CD4-positive, alpha-beta T cell treated with Interleukin-6 for 4 hours (primary cell): ENCODE results near the gene ERO1B.
"Not testable (repeated sequence)": the region's sequence is repeated elsewhere in the genome, so short reads cannot be mapped to it uniquely, and the experiment has no call there.

Source experiments
- DNase-seq: peaks from one replicate; pipeline ENCODE4 v3.0.0-alpha.2; 2020; ENCODE audit warnings: mixed read lengths

ERO1B gene

DNA sequence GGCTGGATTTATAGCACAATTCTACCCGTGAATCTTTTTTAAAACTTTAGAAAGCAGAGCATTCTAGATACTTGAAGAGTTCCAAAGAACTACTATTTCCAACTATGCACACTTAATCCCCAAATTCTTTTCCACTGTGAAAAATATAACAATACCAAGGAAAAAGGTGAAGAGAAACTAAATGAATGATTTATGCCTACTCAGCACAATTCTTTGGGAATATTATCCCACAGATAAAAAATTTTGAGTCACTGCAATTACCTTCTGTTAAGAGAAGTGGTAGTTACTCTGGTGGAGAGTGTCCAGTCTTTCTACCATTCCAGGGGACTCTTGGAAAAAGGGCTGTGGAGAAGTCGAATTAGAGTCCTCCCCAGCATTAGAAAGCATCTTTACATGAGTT, 39.2 kb downstream of the ERO1B start:
- no peak for DNase-seq

DNA sequence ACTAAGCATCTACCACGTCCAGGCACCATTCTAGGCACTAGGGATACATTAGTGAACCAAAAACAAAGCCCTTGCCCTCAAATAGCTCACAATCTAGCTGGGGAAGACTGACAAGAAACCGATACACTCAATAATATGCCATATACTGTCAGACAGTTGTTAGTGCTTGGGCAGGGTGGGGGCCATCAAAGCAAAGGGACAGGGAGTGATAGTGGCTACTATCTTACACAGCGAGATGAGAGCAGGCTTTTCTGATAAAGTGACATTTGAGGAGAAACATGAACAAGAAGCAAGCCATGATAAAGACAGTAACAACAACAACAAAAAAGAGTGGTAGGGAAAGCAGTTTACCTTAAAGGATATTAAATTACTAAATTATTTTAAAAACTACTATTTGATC, 41.1 kb downstream of the ERO1B start:
- no peak for DNase-seq

DNA sequence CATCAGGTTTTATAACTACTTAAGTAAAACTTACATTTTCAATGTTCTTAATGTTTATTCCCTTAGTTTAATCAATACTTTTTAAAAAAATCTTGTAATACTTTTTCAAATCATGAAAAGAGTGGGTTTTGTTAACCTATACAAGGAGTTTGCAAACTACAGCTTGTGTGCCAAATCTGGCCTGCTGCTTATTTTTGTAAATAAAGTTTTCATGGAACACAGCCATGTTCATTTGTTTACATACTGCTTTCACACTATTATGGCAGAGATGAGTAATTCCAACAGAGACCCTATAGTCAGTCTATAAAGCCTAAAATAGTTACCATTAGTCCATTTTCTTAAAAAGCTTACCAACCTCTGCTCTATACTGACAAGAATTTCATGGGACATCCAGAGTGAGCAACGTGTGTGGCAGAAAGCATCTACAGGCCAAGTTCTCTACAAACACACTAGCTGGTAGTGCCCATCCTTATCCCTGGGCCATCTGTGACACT, 42.6 kb downstream of the ERO1B start:
- no peak for DNase-seq

DNA sequence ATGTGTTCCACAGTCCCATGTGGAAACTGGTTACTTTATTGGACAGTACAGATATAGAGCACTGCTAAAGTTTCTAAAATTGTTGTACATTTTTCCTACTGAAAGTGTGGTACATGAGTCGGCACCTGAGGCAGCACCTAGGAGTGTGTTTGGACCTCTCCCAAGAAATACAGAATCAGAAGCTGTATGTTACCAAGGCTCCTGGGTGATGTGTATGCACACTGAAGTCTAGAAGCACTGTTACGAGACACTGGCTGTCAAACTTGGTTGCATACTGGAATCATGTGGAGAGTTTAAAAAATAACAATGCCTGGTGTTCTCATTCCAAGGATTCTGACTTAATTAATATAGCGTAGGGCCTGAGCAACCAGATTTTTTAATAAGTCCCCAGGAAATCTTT, 46.6 kb downstream of the ERO1B start:
- no peak for DNase-seq

DNA sequence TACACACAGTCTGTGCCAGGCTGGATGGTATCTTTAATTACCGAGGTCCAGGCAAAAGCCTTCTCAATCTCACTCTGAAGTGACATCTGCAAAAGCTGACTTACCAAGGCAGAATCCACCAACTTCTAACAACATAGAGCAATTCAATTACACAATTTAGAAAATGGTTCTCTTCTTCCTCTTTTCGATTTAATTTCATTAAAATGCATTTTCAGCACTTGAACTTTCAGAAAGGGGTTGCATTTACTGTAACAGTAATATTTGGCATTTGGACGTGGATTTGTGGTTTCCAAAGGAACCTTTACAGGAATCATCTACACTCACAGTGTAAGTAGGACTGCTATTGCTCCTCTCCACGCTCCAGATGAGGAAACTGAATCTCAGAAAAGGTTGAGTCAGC, 53.3 kb downstream of the ERO1B start:
- no peak for DNase-seq

DNA sequence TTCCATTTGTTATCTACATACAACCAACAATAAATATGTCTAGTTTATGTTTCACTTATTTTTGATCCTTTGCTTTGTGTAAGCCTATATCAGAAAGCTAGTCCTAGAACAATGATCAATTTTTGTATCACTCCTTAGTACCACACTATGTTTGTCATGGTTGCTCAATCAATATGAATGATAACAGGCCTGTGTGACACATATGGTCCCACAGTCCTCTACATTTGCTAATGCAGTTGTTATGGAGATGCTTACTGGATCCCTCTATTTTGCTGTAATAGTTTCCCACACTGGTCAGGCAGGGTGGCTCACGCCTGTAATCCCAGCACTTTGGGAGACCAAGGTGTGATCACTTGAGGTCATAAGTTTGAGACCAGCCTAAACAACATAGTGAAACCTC, 59.1 kb downstream of the ERO1B start:
- DNase-seq = no peak

DNA sequence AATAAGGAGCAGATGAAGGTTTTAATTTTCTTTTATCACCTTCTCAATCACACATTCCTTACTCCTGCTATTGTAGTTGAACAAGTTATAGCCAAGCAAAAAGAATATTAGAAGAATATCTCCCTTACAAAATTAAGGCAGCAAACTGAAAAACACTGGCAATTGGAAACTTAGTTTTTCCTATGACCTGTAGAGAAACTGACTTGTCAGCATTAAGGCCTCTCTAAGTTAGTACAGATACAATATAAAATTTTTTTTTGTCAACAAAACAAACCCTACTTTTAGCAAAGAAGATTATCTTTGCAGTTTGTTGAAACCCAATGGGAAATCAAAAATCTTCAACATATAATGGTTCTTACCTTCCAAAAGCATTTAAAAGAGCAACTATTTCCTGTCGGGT, 61.3 kb downstream of the ERO1B start:
- no peak for DNase-seq

DNA sequence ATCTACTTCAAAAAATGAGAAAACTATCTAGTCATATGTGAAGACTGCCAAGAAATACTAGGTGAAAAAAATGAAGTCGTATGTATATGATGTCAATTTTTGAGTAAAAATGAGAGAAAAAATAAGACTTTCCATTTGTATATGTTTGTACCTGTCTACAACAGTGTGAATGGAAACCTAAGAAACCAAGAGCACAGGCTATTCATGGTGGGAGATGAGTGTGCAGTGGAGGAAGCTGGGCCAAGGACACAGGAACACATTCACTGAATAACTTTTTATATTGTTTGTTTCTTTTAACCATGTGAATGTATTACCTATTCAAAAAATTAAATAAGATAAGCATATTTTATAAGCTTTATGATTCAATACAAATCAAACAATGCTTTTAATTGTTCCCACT, 67.0 kb downstream of the ERO1B start:
- no peak for DNase-seq

DNA sequence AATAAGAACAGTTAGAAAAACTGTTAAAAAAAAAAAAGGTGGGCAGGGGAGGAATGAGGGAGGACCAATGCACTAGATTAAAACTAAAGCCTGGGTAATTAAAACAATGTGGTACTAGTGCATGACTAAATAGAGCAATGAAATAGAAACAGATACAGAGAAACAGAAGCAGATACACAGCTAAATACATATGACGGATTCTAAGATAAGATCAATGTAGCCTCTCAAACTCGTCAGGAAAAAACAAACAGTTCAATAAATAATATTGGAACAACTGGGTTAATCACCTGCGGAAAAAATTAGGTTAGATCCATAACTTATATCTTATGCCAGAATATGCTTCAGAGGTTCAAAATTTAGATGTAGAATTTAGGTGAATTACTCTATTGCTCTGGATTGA, 68.2 kb downstream of the ERO1B start:
- DNase-seq = no peak

DNA sequence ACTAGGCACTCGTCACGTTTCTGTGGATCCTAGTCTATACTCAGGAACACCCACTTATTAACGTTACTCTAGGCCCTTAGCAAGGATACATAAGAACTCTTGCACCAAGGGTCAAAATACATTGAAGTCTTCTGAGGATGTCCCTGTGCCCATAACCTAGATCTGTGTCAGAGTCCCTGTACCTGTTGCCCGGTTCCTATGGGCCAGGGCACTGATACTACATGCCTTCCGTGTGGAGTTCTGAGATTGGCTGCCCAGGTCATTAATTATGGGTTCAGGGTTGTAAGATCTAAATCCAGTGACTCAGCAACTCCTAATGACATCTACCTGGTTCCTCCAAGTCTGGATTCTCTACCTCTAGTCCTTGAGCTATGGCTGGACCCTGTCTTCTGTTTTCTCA, 69.9 kb downstream of the ERO1B start:
- no peak for DNase-seq

DNA sequence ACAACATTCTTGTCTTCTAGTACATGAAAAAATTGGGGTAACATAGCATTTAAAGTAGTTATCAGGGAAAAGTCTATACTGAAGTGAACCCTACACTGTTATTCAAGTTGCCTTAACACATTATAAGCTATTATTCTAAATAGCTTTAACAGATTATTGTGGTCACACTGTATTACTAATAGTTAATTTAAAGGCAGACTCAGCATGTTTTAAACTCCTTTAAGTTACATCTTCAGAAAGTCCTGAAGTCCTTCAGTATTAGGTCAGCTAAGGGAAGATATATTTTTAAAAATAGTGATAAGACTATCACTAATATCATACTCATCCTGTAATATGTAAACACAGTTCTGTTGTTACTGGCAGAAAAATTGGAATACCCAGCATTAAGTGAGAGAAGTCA, 72.0 kb downstream of the ERO1B start:
- no peak for DNase-seq

DNA sequence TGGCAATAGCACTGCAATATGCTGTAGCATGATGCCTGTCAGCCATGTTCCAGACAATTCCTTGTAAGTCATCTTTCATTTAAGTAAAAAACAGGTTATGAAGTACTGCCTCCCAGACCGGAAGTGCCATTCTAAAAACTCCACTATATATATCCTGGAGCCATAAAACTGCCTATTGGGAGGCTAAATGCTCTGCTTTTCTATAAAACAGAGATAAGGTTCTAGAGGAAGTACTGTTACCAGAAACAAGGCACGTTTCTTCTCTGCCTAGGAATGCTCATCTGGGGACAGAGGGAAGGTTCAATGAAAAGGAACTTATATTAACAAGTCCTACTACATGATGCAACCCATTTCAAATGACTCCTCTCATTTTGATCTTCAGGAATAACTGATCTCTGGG, 72.6 kb downstream of the ERO1B start:
- no peak for DNase-seq

DNA sequence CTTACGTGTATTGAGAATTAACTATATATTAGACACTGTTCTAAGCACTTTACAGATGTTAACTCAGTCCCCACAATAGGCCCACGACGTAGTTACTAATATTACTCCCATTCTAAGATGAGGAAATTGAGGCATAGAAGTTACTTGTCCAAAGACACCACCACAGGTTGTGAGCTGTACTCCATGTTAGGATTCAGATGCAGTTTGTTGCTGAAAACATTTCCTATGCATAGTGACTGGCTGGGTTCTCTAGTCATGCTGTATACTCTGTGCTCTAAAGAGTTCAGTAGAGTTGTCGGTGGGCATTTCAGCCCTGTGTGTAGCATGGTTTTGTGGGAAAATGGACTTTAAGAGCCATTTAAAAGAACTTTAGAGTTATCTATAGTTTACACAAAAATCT, 74.2 kb downstream of the ERO1B start:
- no peak for DNase-seq

DNA sequence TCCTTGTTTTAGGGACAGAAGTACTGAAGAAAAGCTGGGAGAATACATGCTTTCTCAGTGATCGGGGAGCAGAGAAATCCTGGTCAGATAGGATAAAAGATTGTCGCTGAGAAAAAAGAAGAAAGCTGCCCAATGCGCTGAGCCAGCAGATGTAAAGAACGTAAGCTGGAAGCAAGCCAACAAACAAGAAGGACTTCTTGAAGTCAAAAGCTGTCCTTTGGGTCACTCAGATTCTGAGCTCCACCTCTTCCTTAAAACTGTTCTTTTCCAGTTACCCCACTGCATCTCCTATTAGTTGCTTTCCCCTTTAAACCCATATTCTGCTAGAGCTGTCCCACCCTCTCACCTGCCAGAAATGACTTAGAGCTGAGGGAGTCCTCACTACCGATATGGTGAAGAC, 74.6 kb downstream of the ERO1B start:
- DNase-seq = no peak

DNA sequence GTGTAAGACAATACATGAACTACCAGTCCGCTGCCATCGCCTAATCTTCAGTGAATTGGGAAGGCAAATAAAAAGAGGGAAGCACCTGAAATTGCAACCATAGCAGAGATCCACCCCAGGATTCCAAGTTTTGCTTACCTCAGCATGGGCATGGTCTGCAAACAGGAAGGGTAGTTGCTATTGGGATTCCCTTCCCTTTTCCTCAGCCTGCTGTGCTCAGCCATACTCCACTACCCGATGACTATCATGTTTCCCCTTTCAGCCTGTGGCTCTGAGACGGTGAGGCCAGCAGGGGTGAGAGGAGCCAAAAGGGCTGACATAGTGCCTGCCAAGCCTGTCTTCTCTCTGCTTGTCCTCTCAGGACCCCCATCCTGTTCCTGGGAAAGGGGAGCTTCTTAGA, 75.2 kb downstream of the ERO1B start:
- DNase-seq = no peak

DNA sequence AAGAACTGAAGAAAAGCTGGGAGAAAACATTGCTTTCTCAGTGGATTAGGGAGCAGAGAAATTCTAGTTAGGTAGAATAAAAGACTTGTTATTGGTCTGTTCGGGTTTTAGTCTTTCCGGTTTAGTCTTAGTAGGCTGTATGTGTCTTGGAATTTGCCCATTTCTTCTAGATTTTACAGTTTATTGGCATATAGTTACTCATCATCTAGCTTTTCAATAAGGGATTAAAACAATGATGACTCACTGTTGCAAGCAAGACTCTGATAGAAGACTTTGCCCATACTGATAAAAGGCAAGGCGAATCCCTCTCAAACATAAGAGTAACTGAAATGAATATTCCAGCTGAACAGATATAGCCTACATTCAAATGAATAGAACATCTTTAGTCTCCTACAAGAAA, 77.1 kb downstream of the ERO1B start:
- DNase-seq = no peak

DNA sequence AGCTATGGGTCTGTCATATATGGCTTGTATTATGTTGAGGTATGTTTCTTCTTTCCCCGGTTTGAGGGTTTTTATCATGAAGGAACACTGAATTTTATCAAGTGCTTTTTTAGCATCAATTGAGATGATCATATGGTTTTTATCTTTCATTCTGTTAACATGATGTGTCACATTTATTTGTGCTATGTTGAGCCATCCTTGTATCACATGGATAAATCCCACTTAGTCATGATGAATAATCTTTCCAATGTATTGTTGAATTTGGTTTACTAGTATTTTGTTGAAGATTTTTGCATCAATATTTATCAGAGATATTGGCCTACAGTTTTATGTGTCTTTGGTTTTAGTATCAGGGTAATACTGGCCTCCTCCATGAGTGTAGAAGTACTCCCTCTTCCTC, 77.7 kb downstream of the ERO1B start:
- no peak for DNase-seq

DNA sequence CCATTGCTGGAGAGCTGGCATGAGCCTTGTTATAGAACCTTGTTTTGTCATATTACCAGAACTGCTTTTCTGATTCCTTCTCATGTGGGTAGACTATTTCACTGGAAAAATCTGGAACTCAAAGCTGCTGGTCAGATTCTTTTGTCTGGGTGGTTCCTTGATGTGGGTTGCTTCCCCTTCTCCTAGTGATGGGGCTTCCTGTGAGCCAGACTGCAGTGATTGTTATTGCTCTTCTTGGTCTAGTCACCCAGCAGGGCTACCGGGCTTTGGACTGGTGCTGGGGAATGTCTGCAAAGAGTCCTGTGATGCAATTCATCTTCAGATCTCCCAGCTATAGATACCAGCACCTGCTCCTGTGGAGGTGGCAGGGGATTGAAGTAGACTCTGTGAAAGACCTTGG, 80.0 kb downstream of the ERO1B start:
- no peak for DNase-seq

DNA sequence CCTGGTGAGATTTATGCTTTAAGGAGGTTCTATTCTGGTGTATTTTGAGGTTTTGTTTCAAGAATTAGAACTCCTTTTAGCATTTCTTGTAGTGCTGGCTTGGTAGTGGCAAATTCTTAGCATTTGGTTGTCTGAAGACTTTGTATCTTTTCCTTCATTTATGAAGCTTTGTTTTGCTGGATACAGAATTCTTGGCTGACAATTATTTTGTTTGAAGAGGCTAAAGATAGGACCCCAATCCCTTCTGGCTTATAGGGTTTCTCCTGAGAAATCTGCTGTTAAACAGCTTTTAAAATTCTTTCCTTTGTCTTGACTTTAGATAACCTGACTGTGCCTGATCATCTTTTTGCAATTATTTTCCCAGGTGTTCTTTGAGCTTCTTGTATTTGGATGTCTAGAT, 80.8 kb downstream of the ERO1B start:
- DNase-seq = no peak

DNA sequence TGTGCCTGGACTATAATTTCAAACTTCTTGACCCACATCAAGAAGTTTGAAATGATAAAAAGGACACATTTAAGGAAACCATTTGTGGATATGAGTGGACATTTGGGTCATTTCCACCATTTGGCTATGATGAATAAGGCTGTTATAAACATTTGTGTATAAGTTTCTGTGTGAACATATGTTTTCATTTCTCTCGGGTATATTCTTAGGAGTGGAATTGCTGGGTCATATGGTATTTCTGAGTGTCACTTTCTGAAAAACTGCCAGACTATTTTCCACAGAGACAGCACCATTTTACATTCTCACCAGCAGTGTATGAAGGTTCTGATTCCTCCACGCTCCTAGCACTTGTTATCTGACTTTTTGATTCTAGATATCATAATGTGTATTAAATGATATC, 88.6 kb downstream of the ERO1B start:
- no peak for DNase-seq

DNA sequence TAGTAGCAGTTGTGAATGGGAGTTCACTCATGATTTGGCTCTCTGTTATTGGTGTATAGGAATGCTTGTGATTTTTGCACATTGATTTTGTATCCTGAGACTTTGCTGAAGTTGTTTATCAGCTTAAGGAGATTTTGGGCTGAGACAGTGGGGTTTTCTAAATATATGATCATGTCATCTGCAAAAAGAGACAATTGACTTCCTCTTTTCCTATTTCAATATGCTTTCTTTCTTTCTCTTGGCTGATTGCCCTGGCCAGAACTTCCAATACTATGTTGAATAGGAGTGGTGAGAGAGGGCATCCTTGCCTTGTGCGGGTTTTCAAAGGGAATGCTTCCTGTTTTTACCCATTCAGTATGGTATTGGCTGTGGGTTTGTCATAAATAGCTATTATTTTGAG, 93.7 kb downstream of the ERO1B start:
- DNase-seq = not testable (repeated sequence)

DNA sequence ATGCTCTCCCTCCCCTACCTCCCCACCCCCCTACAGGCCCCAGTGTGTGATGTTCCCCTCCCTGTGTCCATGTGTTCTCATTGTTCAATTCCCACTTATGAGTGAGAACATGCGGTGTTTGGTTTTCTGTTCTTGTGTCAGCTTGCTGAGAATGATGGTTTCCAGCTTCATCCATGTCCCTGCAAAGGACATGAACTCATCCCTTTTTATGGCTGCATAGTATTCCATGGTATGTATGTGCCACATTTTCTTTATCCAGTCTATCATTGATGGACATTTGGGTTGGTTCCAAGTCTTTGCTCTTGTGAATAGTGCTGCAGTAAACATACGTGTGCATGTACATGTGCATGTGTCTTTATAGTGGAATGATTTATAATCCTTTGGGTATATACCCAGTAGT, 95.3 kb downstream of the ERO1B start:
- not testable (repeated sequence) for DNase-seq

DNA sequence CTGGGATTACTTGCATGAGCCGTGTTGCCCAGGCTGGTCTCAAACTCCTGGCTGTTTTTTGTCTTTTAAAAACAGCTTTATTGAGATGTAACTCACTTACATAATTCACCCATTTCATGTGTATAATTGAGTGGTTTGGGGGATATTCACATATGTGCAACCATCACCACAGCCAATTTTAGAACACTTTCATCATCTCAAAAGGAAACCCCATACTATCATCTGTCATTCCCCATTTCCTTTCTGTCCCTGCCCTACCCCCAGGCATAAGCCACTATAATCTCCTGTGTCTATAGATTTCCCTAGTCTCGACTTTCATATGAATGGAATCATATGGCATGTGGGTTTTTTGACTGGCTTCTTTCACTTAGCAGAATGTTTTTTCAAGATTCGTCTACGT, 96.1 kb downstream of the ERO1B start:
- DNase-seq = no peak

DNA sequence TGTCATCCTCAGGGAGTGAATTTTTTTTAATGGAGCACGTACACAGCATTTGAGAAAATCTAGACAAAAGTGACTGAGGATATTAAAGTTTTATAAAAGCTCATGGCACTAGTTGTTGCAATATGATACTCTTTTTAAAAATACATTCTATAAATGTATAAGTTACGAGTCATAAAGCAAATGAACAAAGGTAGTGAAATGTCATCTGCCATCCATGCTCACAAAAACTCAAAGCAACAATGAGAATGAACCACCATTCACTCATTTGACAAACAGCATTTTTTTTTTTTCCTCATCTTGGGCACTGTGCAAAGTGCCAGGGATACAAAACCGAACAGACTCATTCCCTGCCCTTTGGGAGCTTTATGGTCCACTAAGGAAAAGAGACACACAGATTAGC, 100.7 kb downstream of the ERO1B start:
- DNase-seq = no peak

DNA sequence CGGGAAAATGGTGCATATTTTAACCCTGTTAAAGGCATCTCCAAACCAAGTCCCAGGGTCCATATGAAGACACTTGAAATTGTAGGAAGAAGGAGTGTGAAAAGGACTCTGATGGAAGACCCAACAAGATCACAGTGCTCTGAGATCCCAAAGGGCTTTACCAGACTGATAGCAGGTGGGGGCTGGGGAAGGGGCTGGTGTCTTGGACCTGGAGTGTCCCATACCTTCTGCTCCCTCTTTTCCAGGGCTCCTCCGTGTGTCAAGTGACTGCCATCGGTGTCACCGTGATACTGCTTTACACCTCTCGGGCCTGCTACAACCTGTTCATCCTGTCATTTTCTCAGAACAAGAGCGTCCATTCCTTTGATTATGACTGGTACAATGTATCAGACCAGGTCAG, 102.1 kb downstream of the ERO1B start:
- no peak for DNase-seq
